IPS-20b (cell line): ENCODE results near the gene OVOL3.

Experiments
- H3K27ac ChIP-seq: one replicate; pipeline ENCODE4 v1.5.1; 2013; ENCODE audit warnings: low read length
- H3K27me3 ChIP-seq: 2 replicates; pipeline ENCODE4 v1.6.1; 2013; ENCODE audit warnings: mild to moderate bottlenecking, low read length, inconsistent platforms; ENCODE audit not compliant: insufficient read depth
- H3K36me3 ChIP-seq: 2 replicates; pipeline ENCODE4 v1.6.1; 2013; ENCODE audit warnings: low read depth, mild to moderate bottlenecking, inconsistent platforms, low read length, moderate library complexity; ENCODE audit not compliant: insufficient read depth
- H3K4me1 ChIP-seq: 2 replicates; pipeline ENCODE4 v1.6.1; 2013; ENCODE audit warnings: mild to moderate bottlenecking, control low read depth, inconsistent platforms, low read length, moderate library complexity; ENCODE audit not compliant: insufficient read depth
- H3K4me3 ChIP-seq: 2 replicates; pipeline ENCODE4 v1.5.1; 2013; ENCODE audit warnings: mild to moderate bottlenecking, low read length, inconsistent platforms
- H3K9ac ChIP-seq: 2 replicates; pipeline ENCODE4 v1.6.1; 2013; ENCODE audit warnings: low read depth, mild to moderate bottlenecking, inconsistent platforms, low read length, moderate library complexity
- H3K9me3 ChIP-seq: 2 replicates; pipeline ENCODE4 v1.6.1; 2013; ENCODE audit warnings: mild to moderate bottlenecking, low read depth, low read length, inconsistent platforms; ENCODE audit not compliant: insufficient read depth

The OVOL3 gene

DNA sequence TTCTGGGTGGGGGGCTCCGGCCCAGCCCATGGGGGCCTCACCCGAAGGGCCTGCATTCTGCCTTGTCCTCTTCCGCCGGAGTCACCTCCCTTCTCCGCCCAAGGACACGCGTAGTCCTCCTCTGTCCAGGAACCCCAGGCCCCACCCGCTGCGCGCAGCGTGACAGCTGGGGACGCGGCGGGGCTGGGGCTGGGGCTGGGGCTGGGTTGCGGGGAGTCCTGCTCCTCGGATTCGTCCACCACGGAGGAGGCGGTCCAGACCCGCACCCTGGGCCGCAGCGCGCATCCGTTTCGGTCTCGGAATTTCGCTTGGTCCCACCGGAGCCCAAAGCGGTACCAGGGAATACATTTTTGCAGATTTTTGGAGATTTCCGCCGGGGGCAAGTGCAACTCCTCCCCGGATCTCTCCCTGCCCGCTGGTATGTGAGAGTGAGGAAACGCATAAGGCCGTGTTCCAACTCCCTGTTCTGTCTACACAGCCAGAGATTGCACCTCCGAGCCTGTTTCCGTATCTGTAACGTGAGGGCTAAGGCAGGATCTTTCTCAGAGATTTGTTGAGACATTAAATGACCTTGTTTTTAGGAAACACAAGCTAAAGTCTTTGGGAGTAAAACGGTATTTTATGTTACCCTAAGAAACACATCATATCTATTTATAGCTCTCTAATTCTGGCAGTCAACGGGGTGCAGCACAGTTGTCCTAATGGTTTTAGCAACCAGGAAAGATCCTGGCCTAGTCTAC lies 41.6 kb downstream of the OVOL3 start, which contains the start of gene COX7A1:
TSS of gene COX7A1 (minus strand) at position 96 of the 740 bp plus-strand sequence. CDS start at position 56, 40 bp downstream.
- Histone ChIP-seq H3K4me3 (no peak within 1 kb of the TSS), H3K9me3 (no peaks in the 10 kb centered on the region), H3K36me3 (peaks cover 43% of the 10 kb centered on the region), H3K9ac (no peak within 1 kb of the TSS), H3K27me3 (no peaks in the 10 kb centered on the region), H3K27ac (no peak within 1 kb of the TSS), H3K4me1 (no peaks in the 10 kb centered on the region)

DNA sequence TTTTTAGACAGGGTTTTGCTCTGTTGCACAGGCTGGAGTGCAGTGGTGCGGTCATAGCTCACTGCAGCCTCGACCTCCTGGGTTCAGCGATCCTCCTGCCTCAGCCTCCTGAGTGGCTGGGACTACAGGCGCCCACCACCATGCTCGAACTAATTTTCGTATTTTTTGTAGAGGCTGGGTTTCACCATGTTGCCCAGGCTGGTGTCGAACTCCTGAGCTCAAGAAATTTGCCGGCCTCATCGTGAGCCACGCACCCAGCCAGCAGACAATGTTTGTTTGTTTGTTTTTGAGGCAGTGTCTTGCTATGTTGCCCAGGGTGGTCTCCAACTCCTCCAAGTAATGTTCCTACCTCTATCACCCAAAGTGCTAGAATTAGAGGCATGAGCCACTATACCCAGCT lies 42.2 kb downstream of the OVOL3 start:
- Histone ChIP-seq H3K36me3 (peaks cover 37% of the 10 kb centered on the region), H3K4me3 (no peak overlapping the region), H3K9ac (no peak overlapping the region), H3K4me1 (no peaks in the 10 kb centered on the region), H3K9me3 (no peaks in the 10 kb centered on the region), H3K27ac (no peak overlapping the region), H3K27me3 (no peaks in the 10 kb centered on the region)

DNA sequence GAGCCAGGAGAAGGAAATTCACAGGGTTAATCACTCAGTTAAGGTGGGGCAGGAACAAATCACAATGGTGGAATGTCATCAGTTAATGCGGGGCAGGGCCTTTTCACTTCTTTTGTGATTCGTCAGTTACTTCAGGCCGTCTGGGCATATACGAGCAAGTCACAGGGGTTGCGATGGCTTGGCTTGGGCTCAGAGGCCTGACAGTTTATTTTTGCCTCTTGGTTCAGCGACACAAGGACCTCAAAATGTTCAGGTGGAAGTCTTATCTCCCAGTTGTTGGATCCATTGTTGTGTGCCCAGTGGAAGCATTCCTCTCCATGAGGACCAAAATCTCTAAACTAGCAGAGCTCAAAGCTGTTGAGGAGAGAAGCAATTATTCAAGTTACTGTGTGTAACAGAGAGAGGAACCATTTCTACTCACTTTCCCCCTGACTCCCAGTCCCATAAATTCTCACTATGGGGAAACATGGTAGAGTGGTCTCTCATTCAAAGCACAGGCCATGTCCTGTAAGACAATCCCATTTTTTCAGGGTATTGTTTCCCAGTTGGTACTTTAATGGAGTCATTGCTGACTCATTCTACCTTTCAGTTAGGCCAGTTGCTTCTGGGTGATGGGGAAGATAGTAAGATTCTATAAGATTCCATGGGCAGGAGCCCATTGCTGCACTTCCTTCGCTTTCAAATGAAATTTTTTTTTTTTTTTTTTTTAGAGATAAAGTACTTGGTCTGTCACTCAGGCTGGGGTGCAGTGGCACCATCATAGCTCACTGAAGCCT lies 50.1 kb downstream of the OVOL3 start:
- no peaks in the 10 kb centered on the region for H3K9me3 ChIP-seq
- no peak overlapping the region for H3K27ac ChIP-seq
- H3K9ac ChIP-seq, result 0 out of 2 replicates have a peak overlapping the region, but pooled peaks have one; percentile 8
- H3K4me3 ChIP-seq, result no peak overlapping the region
- peaks cover 7% of the 10 kb centered on the region; the same call in 1 of the 2 replicates for H3K36me3 ChIP-seq
- H3K27me3 ChIP-seq, result no peaks in the 10 kb centered on the region
- H3K4me1 ChIP-seq, result peaks cover 4% of the 10 kb centered on the region; the same call in 1 of the 2 replicates
